ENCODE data around the gene ADRA1B.

Gene ADRA1B

GRCh38 chr5:159909126-159909525 is 7.2 kb upstream of the ADRA1B start:
- Mint-ChIP-seq H3K4me1 (peaks cover 12% of the 10 kb centered on the region), H3K27me3 (peaks cover 65% of the 10 kb centered on the region), H3K9me3 (no peaks in the 10 kb centered on the region), H3K27ac (no peak overlapping the region), H3K4me3 (no peak overlapping the region)
- no peak for ATAC-seq
- DNase-seq = no peak

DNA sequence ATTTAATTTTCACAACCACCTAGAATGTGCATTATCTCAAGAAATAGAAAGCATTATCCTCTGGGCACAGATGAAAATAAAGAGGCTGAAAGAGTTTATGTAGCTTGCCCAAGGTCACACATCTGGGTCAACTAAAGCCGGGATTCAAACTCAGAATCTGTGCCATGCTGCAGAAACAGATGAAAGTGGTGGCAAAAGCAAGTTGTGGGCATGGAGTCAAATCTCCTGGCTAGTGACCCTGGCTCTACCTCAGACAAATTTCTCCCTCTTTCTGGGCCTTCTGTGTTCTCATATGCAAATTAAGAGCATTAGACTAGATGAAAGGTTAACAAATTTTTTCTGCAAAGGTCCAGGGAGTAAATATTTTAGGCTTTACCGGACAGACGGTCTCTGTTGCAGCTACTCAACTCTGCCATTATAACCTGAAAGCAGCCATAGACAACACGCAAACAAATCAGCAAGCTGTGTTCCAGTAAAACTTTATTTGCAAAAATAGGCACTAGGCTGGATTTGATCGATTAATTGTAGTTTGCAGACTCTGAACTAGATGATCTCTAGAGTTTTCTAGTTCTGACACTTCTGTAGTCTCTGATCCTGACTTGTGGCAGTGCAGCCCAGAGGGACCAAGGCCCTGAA is 6.0 kb upstream of the ADRA1B start:
- DNase-seq (no peak), ATAC-seq (no peak)
- H3K4me3 Mint-ChIP-seq = no peak overlapping the region
- peaks cover 70% of the 10 kb centered on the region for H3K27me3 Mint-ChIP-seq
- H3K27ac Mint-ChIP-seq = no peak overlapping the region
- no peaks in the 10 kb centered on the region for H3K9me3 Mint-ChIP-seq
- H3K4me1 Mint-ChIP-seq = peaks cover 5% of the 10 kb centered on the region

DNA sequence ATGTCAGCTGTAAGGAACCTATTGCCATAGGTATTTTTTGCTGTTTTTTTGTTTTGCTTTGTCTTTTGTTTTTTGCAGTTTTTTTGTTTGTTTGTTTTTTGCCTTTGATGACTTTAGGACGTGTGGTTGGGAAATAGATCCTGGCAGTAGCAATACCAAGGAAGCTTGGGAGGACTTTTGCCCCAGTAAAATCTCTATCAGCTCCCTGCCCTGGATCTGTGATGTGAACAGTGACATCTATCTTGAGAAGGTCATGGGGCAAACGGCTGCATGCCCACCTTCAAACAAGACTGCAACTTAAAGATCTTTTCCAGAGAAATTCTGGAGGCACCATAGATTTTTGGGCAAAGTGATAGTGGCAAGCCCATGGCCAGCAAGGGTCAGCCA is 5.4 kb upstream of the ADRA1B start:
- no peak overlapping the region for H3K27ac Mint-ChIP-seq
- H3K27me3 Mint-ChIP-seq = peaks cover 75% of the 10 kb centered on the region
- no peaks in the 10 kb centered on the region for H3K9me3 Mint-ChIP-seq
- ATAC-seq = no peak
- no peak overlapping the region for H3K4me3 Mint-ChIP-seq
- H3K4me1 Mint-ChIP-seq = no peaks in the 10 kb centered on the region
- DNase-seq = no peak

- ATAC-seq (no peak), DNase-seq (no peak)
- Mint-ChIP-seq H3K4me1 (no peaks in the 10 kb centered on the region), H3K27ac (no peak overlapping the region), H3K4me3 (no peak overlapping the region), H3K27me3 (peaks cover 77% of the 10 kb centered on the region), H3K9me3 (no peaks in the 10 kb centered on the region)
Measured at GRCh38 chr5:159911349-159911748, 4.9 kb upstream of the ADRA1B start.

DNA sequence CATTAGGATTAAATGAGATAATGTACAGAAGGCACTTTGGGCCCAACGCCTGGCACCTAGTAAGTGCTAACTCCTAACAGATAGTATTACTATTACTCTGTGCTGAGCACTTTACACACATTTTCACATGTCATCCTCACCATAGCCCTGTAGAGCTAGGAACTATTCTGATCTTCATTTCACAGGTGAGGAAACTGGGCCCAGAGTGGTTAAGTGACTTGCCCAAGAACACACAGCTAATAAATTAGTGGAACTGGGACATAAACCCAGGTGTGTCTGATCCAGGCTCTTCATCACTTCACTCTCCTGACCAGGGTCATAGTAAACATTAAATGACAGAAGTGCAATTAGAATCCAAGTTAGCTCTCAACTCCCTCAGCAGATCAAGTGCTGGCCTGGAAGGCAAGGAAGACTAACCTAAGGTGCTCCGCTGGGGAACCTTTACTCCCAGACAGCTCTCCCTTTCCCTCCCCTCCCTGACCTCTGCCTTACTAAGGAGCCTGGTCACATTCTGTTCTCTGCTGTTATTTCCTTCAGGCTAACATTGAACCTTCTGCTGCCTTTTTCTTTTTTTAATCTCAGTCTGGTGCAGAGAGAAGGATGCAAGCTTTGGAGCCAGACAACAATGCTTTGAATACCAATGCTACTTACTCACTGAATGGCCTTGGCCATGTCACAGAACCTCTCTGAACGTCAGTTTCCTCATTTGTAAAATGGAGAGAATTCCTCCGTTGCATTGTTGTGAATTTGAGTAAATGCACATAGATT is 4.1 kb upstream of the ADRA1B start:
- ATAC-seq (no peak), DNase-seq (no peak)
- H3K9me3 Mint-ChIP-seq = no peaks in the 10 kb centered on the region
- H3K4me3 Mint-ChIP-seq = no peak overlapping the region
- H3K27me3 Mint-ChIP-seq = peaks cover 84% of the 10 kb centered on the region
- H3K4me1 Mint-ChIP-seq = peaks cover 6% of the 10 kb centered on the region
- H3K27ac Mint-ChIP-seq = no peak overlapping the region

DNA sequence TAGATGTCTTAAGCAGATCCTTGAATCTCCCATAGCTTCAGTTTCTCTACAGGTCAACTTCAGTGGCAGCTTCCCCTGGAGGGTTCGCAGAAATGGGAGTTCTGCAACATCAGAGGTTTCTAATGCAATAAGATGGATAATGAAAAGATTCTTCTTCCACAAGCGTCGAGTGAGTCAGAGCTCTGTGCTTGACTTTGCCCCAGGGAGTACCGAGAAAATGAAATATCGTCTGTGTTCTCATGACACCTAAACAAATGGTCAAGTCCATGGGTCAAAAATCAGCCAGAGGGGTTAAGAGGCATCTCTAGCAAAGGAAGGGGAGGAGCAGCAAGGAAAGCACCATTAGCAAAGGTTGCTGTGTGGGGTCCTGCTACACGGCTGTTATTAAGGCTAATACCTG is 3.2 kb upstream of the ADRA1B start:
- DNase-seq = no peak
- no peak overlapping the region for H3K27ac Mint-ChIP-seq
- H3K4me3 Mint-ChIP-seq = no peak overlapping the region
- peaks cover 7% of the 10 kb centered on the region for H3K4me1 Mint-ChIP-seq
- no peaks in the 10 kb centered on the region for H3K9me3 Mint-ChIP-seq
- peaks cover 90% of the 10 kb centered on the region for H3K27me3 Mint-ChIP-seq
- no peak for ATAC-seq

DNA sequence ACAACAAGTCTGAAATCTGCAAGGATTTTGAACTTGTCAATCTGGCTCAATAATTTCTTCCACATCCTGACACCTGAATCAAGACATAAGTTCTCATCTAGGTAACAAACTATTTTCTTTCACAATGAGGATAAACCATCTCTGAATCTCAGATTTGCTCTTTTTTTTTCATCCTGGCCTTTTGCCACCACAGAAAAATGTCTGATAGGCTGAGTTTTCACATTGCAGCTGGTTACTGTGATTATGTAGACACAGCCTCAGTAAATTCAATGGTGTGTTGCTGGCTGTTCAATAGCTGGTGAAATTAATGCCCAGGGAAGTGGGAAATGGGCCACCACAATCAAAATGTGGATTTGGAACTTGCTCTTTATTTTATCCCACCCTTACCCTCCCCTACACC is 2.8 kb upstream of the ADRA1B start:
- Mint-ChIP-seq H3K27ac (no peak overlapping the region), H3K4me1 (peaks cover 7% of the 10 kb centered on the region), H3K9me3 (no peaks in the 10 kb centered on the region), H3K4me3 (no peak overlapping the region), H3K27me3 (peaks cover 90% of the 10 kb centered on the region)
- DNase-seq (no peak), ATAC-seq (no peak)

DNA sequence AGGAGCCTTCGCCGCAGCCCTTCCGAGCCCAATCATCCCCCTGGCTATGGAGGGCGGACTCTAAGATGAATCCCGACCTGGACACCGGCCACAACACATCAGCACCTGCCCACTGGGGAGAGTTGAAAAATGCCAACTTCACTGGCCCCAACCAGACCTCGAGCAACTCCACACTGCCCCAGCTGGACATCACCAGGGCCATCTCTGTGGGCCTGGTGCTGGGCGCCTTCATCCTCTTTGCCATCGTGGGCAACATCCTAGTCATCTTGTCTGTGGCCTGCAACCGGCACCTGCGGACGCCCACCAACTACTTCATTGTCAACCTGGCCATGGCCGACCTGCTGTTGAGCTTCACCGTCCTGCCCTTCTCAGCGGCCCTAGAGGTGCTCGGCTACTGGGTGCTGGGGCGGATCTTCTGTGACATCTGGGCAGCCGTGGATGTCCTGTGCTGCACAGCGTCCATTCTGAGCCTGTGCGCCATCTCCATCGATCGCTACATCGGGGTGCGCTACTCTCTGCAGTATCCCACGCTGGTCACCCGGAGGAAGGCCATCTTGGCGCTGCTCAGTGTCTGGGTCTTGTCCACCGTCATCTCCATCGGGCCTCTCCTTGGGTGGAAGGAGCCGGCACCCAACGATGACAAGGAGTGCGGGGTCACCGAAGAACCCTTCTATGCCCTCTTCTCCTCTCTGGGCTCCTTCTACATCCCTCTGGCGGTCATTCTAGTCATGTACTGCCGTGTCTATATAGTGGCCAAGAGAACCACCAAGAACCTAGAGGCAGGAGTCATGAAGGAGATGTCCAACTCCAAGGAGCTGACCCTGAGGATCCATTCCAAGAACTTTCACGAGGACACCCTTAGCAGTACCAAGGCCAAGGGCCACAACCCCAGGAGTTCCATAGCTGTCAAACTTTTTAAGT is 819 bp downstream of the ADRA1B start:
- peaks cover 7% of the 10 kb centered on the region for H3K4me1 Mint-ChIP-seq
- peak overlapping the region in 1 of 2 donors; percentile 12 for H3K27ac Mint-ChIP-seq
- no peaks in the 10 kb centered on the region for H3K9me3 Mint-ChIP-seq
- H3K27me3 Mint-ChIP-seq = peaks cover 72% of the 10 kb centered on the region
- ATAC-seq (no peak), DNase-seq (no peak)
- H3K4me3 Mint-ChIP-seq = peak overlapping the region; percentile 57 to 75

GRCh38 chr5:159917994-159918393 is 1.7 kb downstream of the ADRA1B start:
- DNase-seq (no peak), ATAC-seq (no peak)
- peaks cover 7% of the 10 kb centered on the region for H3K4me1 Mint-ChIP-seq
- H3K27me3 Mint-ChIP-seq = peaks cover 65% of the 10 kb centered on the region
- H3K4me3 Mint-ChIP-seq = no peak overlapping the region
- no peak overlapping the region for H3K27ac Mint-ChIP-seq
- H3K9me3 Mint-ChIP-seq = no peaks in the 10 kb centered on the region

DNA sequence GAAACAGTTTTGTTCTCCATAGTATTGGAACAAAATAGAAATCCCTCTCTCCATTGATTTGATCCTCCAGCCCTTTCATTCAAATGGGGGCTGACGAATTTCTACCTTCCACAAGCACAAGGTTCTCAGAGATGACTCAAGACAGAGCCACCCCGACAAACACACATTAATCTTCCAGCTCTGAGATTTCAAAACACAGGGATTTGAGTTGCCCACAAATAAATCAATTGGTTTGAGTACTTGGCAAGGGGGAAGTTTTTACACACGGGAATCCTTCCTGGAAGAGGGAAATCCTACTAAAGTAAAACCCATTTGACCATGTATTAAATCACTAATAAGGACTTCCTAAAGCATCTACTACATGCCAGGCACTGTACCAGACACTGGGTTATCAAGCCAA is 5.4 kb downstream of the ADRA1B start:
- H3K27ac Mint-ChIP-seq = no peak overlapping the region
- H3K9me3 Mint-ChIP-seq = no peaks in the 10 kb centered on the region
- H3K4me1 Mint-ChIP-seq = peaks cover 7% of the 10 kb centered on the region
- DNase-seq (no peak), ATAC-seq (no peak)
- H3K27me3 Mint-ChIP-seq = peaks cover 32% of the 10 kb centered on the region
- no peak overlapping the region for H3K4me3 Mint-ChIP-seq

DNA sequence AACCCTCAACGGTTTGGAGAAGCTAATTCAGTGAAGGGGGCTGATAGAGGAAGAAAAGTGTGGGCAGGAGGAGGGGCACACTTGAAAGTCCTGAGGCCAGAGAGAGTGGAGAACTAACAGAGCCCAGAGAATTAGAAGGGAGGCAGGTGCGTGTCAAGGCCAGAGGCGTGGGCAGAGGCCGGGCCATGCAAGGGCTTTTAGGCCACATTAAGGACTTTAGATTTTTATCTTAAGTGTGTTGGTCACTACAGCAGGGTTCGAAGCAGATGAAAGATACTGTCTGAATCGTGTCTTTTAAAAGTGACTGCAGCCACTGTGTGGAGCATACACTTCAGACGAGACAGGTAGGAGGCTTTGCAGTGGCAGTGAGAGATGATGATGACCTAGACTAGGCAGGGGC is 6.7 kb downstream of the ADRA1B start:
- Mint-ChIP-seq H3K27ac (no peak overlapping the region), H3K27me3 (peaks cover 23% of the 10 kb centered on the region), H3K4me3 (no peak overlapping the region), H3K4me1 (no peaks in the 10 kb centered on the region), H3K9me3 (no peaks in the 10 kb centered on the region)
- DNase-seq = no peak
- no peak for ATAC-seq

- Mint-ChIP-seq H3K27ac (no peak overlapping the region), H3K27me3 (peaks cover 38% of the 10 kb centered on the region), H3K4me3 (no peak overlapping the region), H3K4me1 (peaks cover 2% of the 10 kb centered on the region), H3K9me3 (no peaks in the 10 kb centered on the region)
- DNase-seq (no peak), ATAC-seq (no peak)
Measured at GRCh38 chr5:159928122-159928909, 12.0 kb downstream of the ADRA1B start.

DNA sequence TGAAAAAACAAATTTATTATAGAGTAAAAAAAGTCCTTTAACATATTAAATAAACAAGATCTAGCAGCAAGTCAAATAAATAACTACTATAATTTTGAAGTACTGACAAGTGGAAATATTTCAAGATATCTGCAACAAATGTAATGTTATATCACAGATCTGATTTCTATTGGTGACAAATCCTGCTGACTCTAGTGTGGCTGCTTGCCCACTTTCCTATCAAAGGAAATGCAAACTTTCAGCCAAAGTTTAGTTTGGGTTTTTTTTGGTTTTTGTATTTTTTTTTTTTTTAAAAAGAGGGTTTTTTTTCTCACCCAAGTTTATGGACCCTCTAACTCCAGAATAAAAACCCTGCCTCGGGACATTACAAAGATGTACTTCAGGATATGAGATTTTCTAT is 12.9 kb downstream of the ADRA1B start:
- peaks cover 8% of the 10 kb centered on the region for H3K4me1 Mint-ChIP-seq
- peaks cover 46% of the 10 kb centered on the region for H3K27me3 Mint-ChIP-seq
- DNase-seq = no peak

DNA sequence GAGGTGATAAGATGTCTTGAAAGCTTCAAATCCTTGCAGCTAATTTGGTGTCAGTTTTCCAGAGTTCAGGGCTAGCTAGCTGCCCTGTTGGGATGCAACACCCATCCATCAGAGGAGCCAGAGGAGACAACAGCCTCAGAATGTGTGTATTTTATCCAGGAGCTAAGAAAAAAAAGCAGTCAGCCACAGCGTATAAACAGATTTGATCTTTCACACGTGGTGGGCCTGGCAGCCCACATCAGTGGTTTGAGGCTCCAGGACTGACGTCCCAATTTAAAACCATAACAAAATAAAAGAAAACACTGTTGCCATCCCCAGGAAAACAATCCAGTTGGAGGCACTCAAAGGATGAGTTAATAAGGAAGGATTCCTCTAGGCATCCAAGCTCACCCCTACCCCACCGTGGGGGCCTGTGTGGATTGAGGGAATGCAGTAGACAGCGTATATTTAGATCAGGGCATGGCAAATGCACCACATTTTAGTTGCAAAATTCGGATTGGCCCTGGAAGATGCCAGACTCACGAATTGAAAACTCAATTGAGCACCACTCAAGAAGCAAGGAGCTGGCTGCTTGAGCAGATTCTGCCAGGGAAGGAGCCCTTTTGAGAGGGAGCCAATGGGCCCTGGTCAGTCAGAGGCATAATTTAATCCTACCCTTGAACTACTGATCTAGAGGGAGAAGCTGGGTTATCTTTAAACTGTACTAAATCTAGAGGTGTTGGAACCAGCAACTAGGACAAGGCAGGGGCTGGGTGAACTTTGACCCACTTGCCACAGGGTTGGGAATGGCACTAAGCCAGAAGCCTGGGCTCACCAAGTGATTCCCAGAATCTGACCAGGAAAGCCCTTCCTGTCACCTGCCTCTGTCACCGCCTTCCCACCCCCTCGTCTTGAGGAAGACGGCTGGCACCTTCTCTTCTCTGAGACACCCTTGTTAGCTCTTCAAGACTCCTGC is 17.5 kb downstream of the ADRA1B start:
- Mint-ChIP-seq H3K27ac (no peak overlapping the region), H3K4me1 (peaks cover 8% of the 10 kb centered on the region), H3K9me3 (no peaks in the 10 kb centered on the region), H3K4me3 (no peak overlapping the region), H3K27me3 (peaks cover 54% of the 10 kb centered on the region)
- ATAC-seq = no peak
- DNase-seq = no peak

More for the DNA sequence above, 12.9 kb downstream of the ADRA1B start:
- no peak overlapping the region for H3K4me3 Mint-ChIP-seq
- no peaks in the 10 kb centered on the region for H3K9me3 Mint-ChIP-seq
- no peak for ATAC-seq
- no peak overlapping the region for H3K27ac Mint-ChIP-seq

Data from stimulated activated naive CD8-positive, alpha-beta T cell treated with anti-CD3 and anti-CD28 coated beads, Interleukin-15, amount 100 ng/mL, for 72 hours (primary cell).